ENCODE measurements around the gene SPDYE3.

The SPDYE3 gene

GRCh38 chr7:100369105-100369504, 61.6 kb downstream of the SPDYE3 start:
- Histone ChIP-seq H3K36me3 (ENCODE audit: insufficient read depth, low read length) (no peaks in the 10 kb centered on the region), H2AFZ (ENCODE audit: low read length) (no peak overlapping the region), H3K4me3 (ENCODE audit: low read length, poor library complexity, severe bottlenecking) (no peak overlapping the region), H3K9me3 (ENCODE audit: insufficient read depth, low read depth, low read length) (no peaks in the 10 kb centered on the region), H3K9ac (ENCODE audit: low read depth, low read length, poor library complexity, severe bottlenecking) (no peak overlapping the region), H3K79me2 (ENCODE audit: insufficient read depth, low read length) (no peaks in the 10 kb centered on the region), H4K20me1 (ENCODE audit: insufficient read depth, low read length, poor library complexity, severe bottlenecking) (no peaks in the 10 kb centered on the region), H3K4me1 (ENCODE audit: insufficient read depth, low read length, poor library complexity, severe bottlenecking) (peaks cover 15% of the 10 kb centered on the region), H3K9me2 (replicated peaks; ENCODE audit: low read depth, low read length) (no peaks in the 10 kb centered on the region), H3K4me2 (ENCODE audit: low read depth, low read length, poor library complexity, severe bottlenecking) (no peak overlapping the region), H3K27me3 (ENCODE audit: insufficient read depth, low read length, poor library complexity, severe bottlenecking) (no peaks in the 10 kb centered on the region), H3F3A (ENCODE audit: low read depth) (no peaks in the 10 kb centered on the region)
- no peak for TF ChIP-seq EZH2phosphoT487 (IDR thresholded peaks at IDR 0.05; ENCODE audit: borderline replicate concordance)
- TF ChIP-seq CTCF (conservative IDR thresholded peaks at IDR 0.05; ENCODE audit: low read length): no peak

- no peaks in the 10 kb centered on the region for H4K20me1 ChIP-seq (ENCODE audit: insufficient read depth, low read length, poor library complexity, severe bottlenecking)
- no peak overlapping the region for H3K4me3 ChIP-seq (ENCODE audit: low read length, poor library complexity, severe bottlenecking)
- H3K27me3 ChIP-seq (ENCODE audit: insufficient read depth, low read length, poor library complexity, severe bottlenecking): no peaks in the 10 kb centered on the region
- H3K9ac ChIP-seq (ENCODE audit: low read depth, low read length, poor library complexity, severe bottlenecking): no peak overlapping the region
- TF ChIP-seq EZH2phosphoT487 (IDR thresholded peaks at IDR 0.05; ENCODE audit: borderline replicate concordance): no peak
- H3K79me2 ChIP-seq (ENCODE audit: insufficient read depth, low read length): no peaks in the 10 kb centered on the region
- no peaks in the 10 kb centered on the region for H3F3A ChIP-seq (ENCODE audit: low read depth)
- no peak overlapping the region for H2AFZ ChIP-seq (ENCODE audit: low read length)
- no peaks in the 10 kb centered on the region for H3K9me3 ChIP-seq (ENCODE audit: insufficient read depth, low read depth, low read length)
- no peaks in the 10 kb centered on the region for H3K9me2 ChIP-seq (replicated peaks; ENCODE audit: low read depth, low read length)
- no peaks in the 10 kb centered on the region for H3K36me3 ChIP-seq (ENCODE audit: insufficient read depth, low read length)
- peaks cover 22% of the 10 kb centered on the region for H3K4me1 ChIP-seq (ENCODE audit: insufficient read depth, low read length, poor library complexity, severe bottlenecking)
- no peak overlapping the region for H3K4me2 ChIP-seq (ENCODE audit: low read depth, low read length, poor library complexity, severe bottlenecking)
Observed at GRCh38 chr7:100370303-100370702, 62.8 kb downstream of the SPDYE3 start.

- Histone ChIP-seq H3K4me2 (ENCODE audit: low read depth, low read length, poor library complexity, severe bottlenecking) (no peak overlapping the region), H3K9me3 (ENCODE audit: insufficient read depth, low read depth, low read length) (no peaks in the 10 kb centered on the region), H3K9me2 (replicated peaks; ENCODE audit: low read depth, low read length) (no peaks in the 10 kb centered on the region), H2AFZ (ENCODE audit: low read length) (no peak overlapping the region), H3K4me1 (ENCODE audit: insufficient read depth, low read length, poor library complexity, severe bottlenecking) (peaks cover 22% of the 10 kb centered on the region), H3K79me2 (ENCODE audit: insufficient read depth, low read length) (no peaks in the 10 kb centered on the region), H3K36me3 (ENCODE audit: insufficient read depth, low read length) (no peaks in the 10 kb centered on the region), H3K27me3 (ENCODE audit: insufficient read depth, low read length, poor library complexity, severe bottlenecking) (no peaks in the 10 kb centered on the region), H3K4me3 (ENCODE audit: low read length, poor library complexity, severe bottlenecking) (no peak overlapping the region), H4K20me1 (ENCODE audit: insufficient read depth, low read length, poor library complexity, severe bottlenecking) (no peaks in the 10 kb centered on the region), H3F3A (ENCODE audit: low read depth) (no peaks in the 10 kb centered on the region), H3K9ac (ENCODE audit: low read depth, low read length, poor library complexity, severe bottlenecking) (no peak overlapping the region)
- TF ChIP-seq CTCF (conservative IDR thresholded peaks at IDR 0.05; ENCODE audit: low read length) (no peak), EZH2phosphoT487 (IDR thresholded peaks at IDR 0.05; ENCODE audit: borderline replicate concordance) (no peak)
Observed at GRCh38 chr7:100370746-100371145, 63.2 kb downstream of the SPDYE3 start.

GRCh38 chr7:100371561-100372171, 64.2 kb downstream of the SPDYE3 start:
- Histone ChIP-seq H3K79me2 (ENCODE audit: insufficient read depth, low read length) (no peaks in the 10 kb centered on the region), H3K27me3 (ENCODE audit: insufficient read depth, low read length, poor library complexity, severe bottlenecking) (no peaks in the 10 kb centered on the region), H3F3A (ENCODE audit: low read depth) (no peaks in the 10 kb centered on the region), H3K9me3 (ENCODE audit: insufficient read depth, low read depth, low read length) (no peaks in the 10 kb centered on the region), H3K9ac (ENCODE audit: low read depth, low read length, poor library complexity, severe bottlenecking) (peak overlapping the region; percentile 61), H3K4me2 (ENCODE audit: low read depth, low read length, poor library complexity, severe bottlenecking) (peak overlapping the region; percentile 40), H3K36me3 (ENCODE audit: insufficient read depth, low read length) (no peaks in the 10 kb centered on the region), H3K4me3 (ENCODE audit: low read length, poor library complexity, severe bottlenecking) (no peak overlapping the region), H4K20me1 (ENCODE audit: insufficient read depth, low read length, poor library complexity, severe bottlenecking) (no peaks in the 10 kb centered on the region), H3K9me2 (replicated peaks; ENCODE audit: low read depth, low read length) (no peaks in the 10 kb centered on the region), H3K4me1 (ENCODE audit: insufficient read depth, low read length, poor library complexity, severe bottlenecking) (peaks cover 17% of the 10 kb centered on the region), H2AFZ (ENCODE audit: low read length) (no peak overlapping the region)
- TF ChIP-seq EZH2phosphoT487 (IDR thresholded peaks at IDR 0.05; ENCODE audit: borderline replicate concordance): no peak
- no peak for TF ChIP-seq CTCF (conservative IDR thresholded peaks at IDR 0.05; ENCODE audit: low read length)
